Aorta (tissue), 5 donors: ENCODE results near the gene CHPT1. TPM values are rescaled to one million over a fixed set of nuclear protein-coding genes. Genes with fewer than 3 reads are reported as not detected.

Source experiments
- ATAC-seq: fragments of 200-7000 bp; cut with Tn5 transposase; one replicate; pipeline ENCODE4 v1.9.1; 2022; ENCODE audit warnings: moderate library complexity; ENCODE audit not compliant: low FRiP score
- DNase-seq, 2 donors: peaks; one replicate each; pipeline ENCODE4 v3.0.0-alpha.2; 2020
- H3K27ac ChIP-seq, 2 donors: one replicate each; pipeline ENCODE4 v1.5.1; 2013; ENCODE audit warnings: low read length in 2 of 2, mild to moderate bottlenecking in 2 of 2, moderate library complexity in 2 of 2, control low read depth in 1 of 2, inconsistent platforms in 1 of 2, low read depth in 1 of 2
- H3K27me3 ChIP-seq, 2 donors: one replicate each; pipeline ENCODE4 v1.6.1; 2013; ENCODE audit warnings: control low read depth in 1 of 2, low read length in 1 of 2, mild to moderate bottlenecking in 1 of 2, moderate library complexity in 1 of 2; ENCODE audit not compliant: insufficient read depth in 2 of 2, control insufficient read depth in 1 of 2
- H3K36me3 ChIP-seq, 2 donors: one replicate each; pipeline ENCODE4 v1.6.1; 2013; ENCODE audit warnings: control low read depth in 1 of 2, low read length in 1 of 2, mild to moderate bottlenecking in 1 of 2; ENCODE audit not compliant: insufficient read depth in 2 of 2, control insufficient read depth in 1 of 2
- H3K4me1 ChIP-seq, 2 donors: one replicate each; pipeline ENCODE4 v1.6.1; 2013; ENCODE audit warnings: low read length in 2 of 2, control low read depth in 1 of 2, mild to moderate bottlenecking in 1 of 2, moderate library complexity in 1 of 2; ENCODE audit not compliant: insufficient read depth in 2 of 2, control insufficient read depth in 1 of 2
- H3K4me3 ChIP-seq, 2 donors: one replicate each; pipeline ENCODE4 v1.5.1; 2013; ENCODE audit warnings: low read length in 2 of 2, control low read depth in 1 of 2, mild to moderate bottlenecking in 1 of 2
- H3K9me3 ChIP-seq: one replicate; pipeline ENCODE4 v1.6.1; 2013; ENCODE audit warnings: mild to moderate bottlenecking, low read length; ENCODE audit not compliant: control insufficient read depth
- WGBS, 2 donors: extraction: QIAGEN DNeasy Blood & Tissue Kit; methylation state at CpG; one replicate each; pipeline ENCODE4 v1.1.7; 2013; 5-methylcytosine and 5-hydroxymethylcytosine counted together
- intact Hi-C, 2 donors: fragments of 100-400 bp; cut with DNase I; formaldehyde crosslinking; loops; one replicate each; pipeline versions ENCODE4 v1.14.2 to v1.15.0; 2022
- polyA plus RNA-seq, 2 donors: library from polyadenylated mRNA; stranded (reverse); fragments of 200-250 nt; gene quantifications; one replicate each; pipeline ENCODE4 v1.2.3, GENCODE V29; 2013
- total RNA-seq, 2 donors: library from RNA; stranded (reverse); fragmentation: NEBNext Ultra II Directional; extraction: Animal tissue kit (Norgen Biotek cat#: 25700); gene quantifications; one replicate each; pipeline ENCODE4 v1.2.1, GENCODE V29; 2021
- donor health status: healthy with polysubstance abuse.
- donor health status: Bipolar disorder and iron deficiency.
- donor health status: DM: no; HTN: no; CAD: no.
- donor health status: DM: no; HTN: no; CAD: no.
- donor health status: DM: yes; HTN: yes; CAD: no.

CHPT1 gene
- total and polyA plus RNA-seq, 4 donors, result 34.1 to 83.8 (median 45.9) TPM

GRCh38 chr12:101743242-101743641 lies 45.8 kb downstream of the CHPT1 start:
- Histone ChIP-seq H3K9me3 (no peaks in the 10 kb centered on the region), H3K27me3 (no peaks in the 10 kb centered on the region), H3K27ac (no peak overlapping the region), H3K4me1 (no peaks in the 10 kb centered on the region), H3K4me3 (no peak overlapping the region), H3K36me3 (peaks cover 1 to 3% of the 10 kb centered on the region in 2 donors)
- ATAC-seq (no peak), DNase-seq (no peak)
- intact Hi-C loops, result no loop called here
- WGBS, 2 donors, result 74 to 79% methylated on average over 1 of the region's 1 CpG

- H3K27ac ChIP-seq, result no peak overlapping the region
- peaks cover 3% of the 10 kb centered on the region in 2 donors for H3K36me3 ChIP-seq
These were observed 46.5 kb downstream of the CHPT1 start for GRCh38 chr12:101743724-101744472.

DNA sequence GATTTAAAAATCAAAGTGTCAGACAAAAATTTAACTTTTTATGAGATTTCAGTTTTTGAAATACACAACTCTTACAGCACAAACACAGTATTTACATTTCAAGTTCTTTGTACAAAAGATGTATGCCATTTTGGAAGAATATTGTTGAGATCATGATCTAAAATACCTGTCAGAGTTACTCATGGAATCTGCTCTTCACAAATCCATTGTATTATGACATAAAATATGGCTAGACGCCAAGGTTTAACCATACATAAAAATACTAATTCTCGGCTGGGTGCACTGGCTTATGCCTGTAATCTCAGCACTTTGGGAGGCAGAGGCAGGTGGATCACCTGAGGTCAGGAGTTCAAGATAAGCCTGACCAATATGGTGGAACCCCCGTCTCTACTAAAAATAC lies 48.0 kb downstream of the CHPT1 start:
- DNase-seq (no peak), ATAC-seq (no peak)
- Histone ChIP-seq H3K27me3 (no peaks in the 10 kb centered on the region), H3K36me3 (peaks cover 3 to 7% of the 10 kb centered on the region in 2 donors), H3K27ac (no peak overlapping the region), H3K9me3 (no peaks in the 10 kb centered on the region), H3K4me3 (no peak overlapping the region), H3K4me1 (no peaks in the 10 kb centered on the region)
- intact Hi-C loops, result no loop called here
- WGBS, 2 donors, result 81 to 82% methylated on average over 3 of the region's 3 CpGs

More at GRCh38 chr12:101743724-101744472, 46.5 kb downstream of the CHPT1 start:
- Histone ChIP-seq H3K9me3 (no peaks in the 10 kb centered on the region), H3K4me3 (no peak overlapping the region), H3K4me1 (no peaks in the 10 kb centered on the region), H3K27me3 (no peaks in the 10 kb centered on the region)
- WGBS, 2 donors, result 82 to 90% methylated on average over 10 of the region's 10 CpGs
- intact Hi-C loops, result no loop called here
- ATAC-seq (no peak), DNase-seq (no peak)

GRCh38 chr12:101746196-101746595 lies 48.8 kb downstream of the CHPT1 start:
- WGBS, 2 donors, result 71 to 79% methylated on average over 1 of the region's 1 CpG
- Histone ChIP-seq H3K36me3 (peaks cover 3 to 7% of the 10 kb centered on the region in 2 donors), H3K27ac (no peak overlapping the region), H3K4me3 (no peak overlapping the region), H3K4me1 (no peaks in the 10 kb centered on the region), H3K9me3 (no peaks in the 10 kb centered on the region), H3K27me3 (no peaks in the 10 kb centered on the region)
- no peak for ATAC-seq
- DNase-seq, result no peak
- intact Hi-C loops, result no loop called here

DNA sequence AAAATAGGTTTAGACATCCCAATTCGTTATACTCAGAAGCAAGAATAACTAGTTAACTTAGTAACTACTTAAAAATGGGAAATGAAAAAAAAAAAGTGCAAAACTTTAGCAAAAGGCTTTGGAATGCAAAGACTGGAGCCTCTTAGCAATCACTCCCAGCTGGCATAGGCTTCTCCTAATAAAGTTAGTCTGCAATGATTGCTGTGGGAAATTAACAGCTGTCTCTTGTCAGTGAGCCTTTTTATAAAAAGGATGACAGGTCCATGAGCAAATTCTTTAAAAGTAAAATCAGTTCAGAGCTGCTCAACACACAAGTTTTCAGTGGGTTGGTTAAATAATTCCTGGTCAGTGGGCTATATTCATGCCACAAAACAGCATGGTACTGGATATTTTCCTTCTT lies 49.2 kb downstream of the CHPT1 start:
- ATAC-seq, result no peak
- 82 to 91% methylated on average over 1 of the region's 1 CpG for WGBS, 2 donors
- no peak for DNase-seq
- intact Hi-C loops, result no loop called here
- no peaks in the 10 kb centered on the region for H3K9me3 ChIP-seq
- no peaks in the 10 kb centered on the region for H3K4me1 ChIP-seq
- H3K27me3 ChIP-seq, result no peaks in the 10 kb centered on the region
- no peak overlapping the region for H3K4me3 ChIP-seq
- peaks cover 3 to 7% of the 10 kb centered on the region in 2 donors for H3K36me3 ChIP-seq
- no peak overlapping the region for H3K27ac ChIP-seq

- DNase-seq (no peak), ATAC-seq (no peak)
- intact Hi-C loops, result no loop called here
- Histone ChIP-seq H3K4me1 (no peaks in the 10 kb centered on the region), H3K9me3 (no peaks in the 10 kb centered on the region), H3K4me3 (no peak overlapping the region), H3K27ac (no peak overlapping the region), H3K27me3 (no peaks in the 10 kb centered on the region), H3K36me3 (peaks cover 3 to 7% of the 10 kb centered on the region in 2 donors)
- WGBS, 2 donors, result 80 to 82% methylated on average over 1 of the region's 1 CpG
These were observed 50.3 kb downstream of the CHPT1 start for GRCh38 chr12:101747697-101748096.

GRCh38 chr12:101748907-101749306 lies 51.5 kb downstream of the CHPT1 start:
- Histone ChIP-seq H3K4me1 (no peaks in the 10 kb centered on the region), H3K9me3 (no peaks in the 10 kb centered on the region), H3K27ac (no peak overlapping the region), H3K4me3 (no peak overlapping the region), H3K36me3 (peaks cover 3 to 4% of the 10 kb centered on the region in 2 donors), H3K27me3 (no peaks in the 10 kb centered on the region)
- DNase-seq (no peak), ATAC-seq (no peak)
- intact Hi-C loops, result no loop called here
- 94 to 95% methylated on average over 1 of the region's 1 CpG for WGBS, 2 donors

DNA sequence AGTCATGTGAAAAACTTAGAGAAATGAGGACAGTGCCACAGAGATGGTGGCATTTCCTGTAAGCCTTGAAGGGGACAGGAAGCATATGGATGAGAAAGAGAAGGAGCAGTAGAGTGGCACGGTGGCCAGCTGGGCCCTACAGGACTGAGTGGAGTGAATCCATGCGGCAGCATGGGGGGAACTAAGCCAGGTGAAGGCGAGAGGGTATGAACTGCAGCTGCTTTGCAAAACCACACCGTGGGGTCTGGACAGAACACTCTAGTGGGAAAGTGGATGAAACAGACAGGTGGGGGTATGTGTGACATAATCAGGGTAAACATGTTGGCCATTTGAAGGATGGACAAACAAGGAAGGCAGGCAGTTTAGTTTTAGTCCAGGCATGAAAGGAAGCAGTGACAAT lies 52.2 kb downstream of the CHPT1 start:
- WGBS, 2 donors, result 93 to 94% methylated on average over 4 of the region's 4 CpGs

DNA sequence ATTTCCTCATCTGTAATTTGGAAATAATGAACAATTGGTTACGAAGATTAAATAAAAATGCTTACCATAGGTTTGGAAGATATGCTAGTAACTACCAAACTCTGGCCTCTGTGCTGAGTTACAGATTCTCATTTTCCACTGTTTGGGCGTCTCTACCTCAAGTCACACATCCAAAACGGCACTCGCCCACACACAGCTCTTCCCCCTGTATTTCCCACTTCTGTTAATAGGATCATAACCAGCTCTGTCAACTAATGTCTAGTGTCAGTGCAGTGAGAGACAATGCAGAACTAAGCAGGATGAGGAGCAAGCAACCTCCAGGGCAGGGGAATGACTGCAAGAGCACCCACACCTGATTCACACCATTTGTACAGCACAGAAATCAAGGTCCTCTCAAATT lies 52.7 kb downstream of the CHPT1 start:
- 89 to 94% methylated on average over 4 of the region's 4 CpGs for WGBS, 2 donors
- intact Hi-C loops, result no loop called here
- Histone ChIP-seq H3K36me3 (peaks cover 3 to 4% of the 10 kb centered on the region in 2 donors), H3K4me1 (no peaks in the 10 kb centered on the region), H3K9me3 (no peaks in the 10 kb centered on the region), H3K4me3 (no peak overlapping the region), H3K27me3 (no peaks in the 10 kb centered on the region), H3K27ac (no peak overlapping the region)
- ATAC-seq, result no peak
- no peak for DNase-seq

More for the DNA sequence above, 52.2 kb downstream of the CHPT1 start:
- no peaks in the 10 kb centered on the region for H3K9me3 ChIP-seq
- intact Hi-C loops, result no loop called here
- H3K27ac ChIP-seq, result no peak overlapping the region
- ATAC-seq, result no peak
- no peaks in the 10 kb centered on the region for H3K27me3 ChIP-seq
- no peak for DNase-seq
- H3K4me1 ChIP-seq, result no peaks in the 10 kb centered on the region
- no peak overlapping the region for H3K4me3 ChIP-seq
- peaks cover 3 to 4% of the 10 kb centered on the region in 2 donors for H3K36me3 ChIP-seq
